HFFc6 (cell line): ENCODE data around the gene FGFRL1. TPM values are rescaled to one million over a fixed set of nuclear protein-coding genes. Genes with fewer than 3 reads are reported as not detected.
A peak's percentile ranks its signal among the peaks of the same experiment; 100 is the strongest.

Experiments used
- DNase-seq: peaks from one replicate; pipeline ENCODE4 v3.0.0-alpha.2; 2018
- H3K27ac Mint-ChIP-seq: 2 replicates; pipeline ENCODE4 v1.8.0; 2020; ENCODE audit warnings: mild to moderate bottlenecking, mixed read lengths
- H3K27me3 Mint-ChIP-seq: 2 replicates; pipeline ENCODE4 v1.8.0; 2021; ENCODE audit warnings: mild to moderate bottlenecking, moderate library complexity, mixed read lengths; ENCODE audit not compliant: insufficient read depth
- H3K36me3 Mint-ChIP-seq: 2 replicates; pipeline ENCODE4 v1.8.0; 2021; ENCODE audit warnings: low read depth, mixed read lengths
- H3K4me1 Mint-ChIP-seq: 2 replicates; pipeline ENCODE4 v1.8.0; 2020; ENCODE audit warnings: low read depth, mixed read lengths
- H3K4me3 Mint-ChIP-seq: 2 replicates; pipeline ENCODE4 v1.8.0; 2020; ENCODE audit warnings: mild to moderate bottlenecking, moderate library complexity, mixed read lengths
- H3K9me3 Mint-ChIP-seq: 2 replicates; pipeline ENCODE4 v1.8.0; 2020; ENCODE audit warnings: mild to moderate bottlenecking, mixed read lengths
- CTCF ChIP-seq: fragments of 200-600 bp; sonication (generic); IDR thresholded peaks from 2 replicates; pipeline ENCODE4 v1.5.0; 2021; ENCODE audit warnings: antibody characterized with exemption, mild to moderate bottlenecking
- total RNA-seq, 6 experiments: library from RNA; stranded (reverse); fragmentation: NEBNext Ultra II Directional; extraction: Animal tissue kit (Norgen Biotek cat#: 25700); gene quantifications; 2 replicates in 1 of 6; 3 replicates in 5 of 6; pipeline ENCODE4 v1.2.3, GENCODE V29; 2021

FGFRL1 gene
- total RNA-seq, 6 experiments from 2014 or later, result 15.4 to 40.8 (median 17.3) TPM

GRCh38 chr4:986879-987623 lies 24.4 kb upstream of the FGFRL1 start, which contains the start of gene IDUA:
Gene IDUA (plus strand): TSS chr4:987044. CDS start chr4:987085, 41 bp downstream.
- Mint-ChIP-seq H3K36me3 (no peaks in the 10 kb centered on the region), H3K27me3 (no peaks in the 10 kb centered on the region; the same call in 1 of the 2 replicates), H3K4me3 (peak within 1 kb of the TSS; percentile 95), H3K9me3 (no peaks in the 10 kb centered on the region), H3K4me1 (peaks cover 25% of the 10 kb centered on the region), H3K27ac (peak within 1 kb of the TSS; percentile 91)
- TF ChIP-seq CTCF, result peak; percentile 75
- DNase-seq, result peak; percentile 61

GRCh38 chr4:987624-988513 lies 23.6 kb upstream of the FGFRL1 start:
- H3K36me3 Mint-ChIP-seq, result no peaks in the 10 kb centered on the region
- H3K27me3 Mint-ChIP-seq, result no peaks in the 10 kb centered on the region; the same call in 1 of the 2 replicates

GRCh38 chr4:988726-989721 lies 22.4 kb upstream of the FGFRL1 start:
- TF ChIP-seq CTCF, result no peak

More at GRCh38 chr4:987624-988513, 23.6 kb upstream of the FGFRL1 start:
- Mint-ChIP-seq H3K9me3 (no peaks in the 10 kb centered on the region), H3K4me1 (peaks cover 25% of the 10 kb centered on the region), H3K4me3 (peak overlapping the region; percentile 92), H3K27ac (peak overlapping the region; percentile 86)
- TF ChIP-seq CTCF, result no peak
- peak; percentile 81 for DNase-seq

GRCh38 chr4:989722-990471 lies 21.5 kb upstream of the FGFRL1 start:
- Mint-ChIP-seq H3K9me3 (no peaks in the 10 kb centered on the region), H3K27ac (no peak overlapping the region)
- no peak for DNase-seq

More at GRCh38 chr4:988726-989721, 22.4 kb upstream of the FGFRL1 start:
- DNase-seq, result no peak
- H3K27ac Mint-ChIP-seq, result no peak overlapping the region
- no peaks in the 10 kb centered on the region for H3K9me3 Mint-ChIP-seq
- no peaks in the 10 kb centered on the region; the same call in 1 of the 2 replicates for H3K27me3 Mint-ChIP-seq
- H3K4me1 Mint-ChIP-seq, result peaks cover 25% of the 10 kb centered on the region
- no peaks in the 10 kb centered on the region for H3K36me3 Mint-ChIP-seq
- peak overlapping the region; percentile 92; the same call in 1 of the 2 replicates for H3K4me3 Mint-ChIP-seq

More at GRCh38 chr4:989722-990471, 21.5 kb upstream of the FGFRL1 start:
- Mint-ChIP-seq H3K4me1 (peaks cover 23% of the 10 kb centered on the region), H3K4me3 (no peak overlapping the region), H3K36me3 (no peaks in the 10 kb centered on the region), H3K27me3 (no peaks in the 10 kb centered on the region; the same call in 1 of the 2 replicates)
- no peak for TF ChIP-seq CTCF
